ENCODE results near the gene HIVEP2. TPM values are rescaled to one million over a fixed set of nuclear protein-coding genes. Genes with fewer than 3 reads are reported as not detected.

The HIVEP2 gene
- total RNA-seq, 1 donor from 2014 or later = 24.6 TPM

- Histone ChIP-seq H3K4me3 (ENCODE audit: low read depth, low read length) (no peak overlapping the region), H3K27me3 (ENCODE audit: control insufficient read depth, insufficient read depth, low read length) (no peaks in the 10 kb centered on the region), H3K36me3 (ENCODE audit: control insufficient read depth, insufficient read depth, low read length) (peaks cover 3% of the 10 kb centered on the region)
- TF ChIP-seq CTCF (IDR thresholded peaks at IDR 0.05; ENCODE audit: insufficient read depth, low read length, poor library complexity, severe bottlenecking) = no peak
- no peak for DNase-seq (ENCODE audit: low read depth)
Measured at GRCh38 chr6:142760152-142760551, 184.8 kb downstream of the HIVEP2 start.

GRCh38 chr6:142758629-142759025, 186.3 kb downstream of the HIVEP2 start:
- H3K36me3 ChIP-seq (ENCODE audit: control insufficient read depth, insufficient read depth, low read length) = peaks cover 3% of the 10 kb centered on the region
- no peak for TF ChIP-seq CTCF (IDR thresholded peaks at IDR 0.05; ENCODE audit: insufficient read depth, low read length, poor library complexity, severe bottlenecking)

GRCh38 chr6:142757852-142758628, 186.9 kb downstream of the HIVEP2 start:
- TF ChIP-seq CTCF (IDR thresholded peaks at IDR 0.05; ENCODE audit: insufficient read depth, low read length, poor library complexity, severe bottlenecking) = no peak
- H3K36me3 ChIP-seq (ENCODE audit: control insufficient read depth, insufficient read depth, low read length) = peaks cover 3% of the 10 kb centered on the region
- H3K27me3 ChIP-seq (ENCODE audit: control insufficient read depth, insufficient read depth, low read length) = no peaks in the 10 kb centered on the region
- DNase-seq (ENCODE audit: low read depth) = no peak
- H3K4me3 ChIP-seq (ENCODE audit: low read depth, low read length) = no peak overlapping the region

More at GRCh38 chr6:142758629-142759025, 186.3 kb downstream of the HIVEP2 start:
- Histone ChIP-seq H3K27me3 (ENCODE audit: control insufficient read depth, insufficient read depth, low read length) (no peaks in the 10 kb centered on the region), H3K4me3 (ENCODE audit: low read depth, low read length) (no peak overlapping the region)
- DNase-seq (ENCODE audit: low read depth) = no peak

- peak; percentile 21 for TF ChIP-seq CTCF (IDR thresholded peaks at IDR 0.05; ENCODE audit: insufficient read depth, low read length, poor library complexity, severe bottlenecking)
- H3K27me3 ChIP-seq (ENCODE audit: control insufficient read depth, insufficient read depth, low read length) = no peaks in the 10 kb centered on the region
- peak; percentile 58 for DNase-seq (ENCODE audit: low read depth)
- no peak overlapping the region for H3K4me3 ChIP-seq (ENCODE audit: low read depth, low read length)
- peaks cover 3% of the 10 kb centered on the region for H3K36me3 ChIP-seq (ENCODE audit: control insufficient read depth, insufficient read depth, low read length)
Measured at GRCh38 chr6:142756215-142756630, 188.8 kb downstream of the HIVEP2 start.

- Histone ChIP-seq H3K4me3 (ENCODE audit: low read depth, low read length) (no peak overlapping the region), H3K36me3 (ENCODE audit: control insufficient read depth, insufficient read depth, low read length) (peaks cover under 1% of the 10 kb centered on the region), H3K27me3 (ENCODE audit: control insufficient read depth, insufficient read depth, low read length) (no peaks in the 10 kb centered on the region)
- DNase-seq (ENCODE audit: low read depth) = no peak
- TF ChIP-seq CTCF (IDR thresholded peaks at IDR 0.05; ENCODE audit: insufficient read depth, low read length, poor library complexity, severe bottlenecking) = no peak
Measured at GRCh38 chr6:142753196-142753595, 191.8 kb downstream of the HIVEP2 start.

- H3K4me3 ChIP-seq (ENCODE audit: low read depth, low read length) = no peak overlapping the region
- no peak for TF ChIP-seq CTCF (IDR thresholded peaks at IDR 0.05; ENCODE audit: insufficient read depth, low read length, poor library complexity, severe bottlenecking)
- no peaks in the 10 kb centered on the region for H3K36me3 ChIP-seq (ENCODE audit: control insufficient read depth, insufficient read depth, low read length)
- DNase-seq (ENCODE audit: low read depth) = no peak
- H3K27me3 ChIP-seq (ENCODE audit: control insufficient read depth, insufficient read depth, low read length) = no peaks in the 10 kb centered on the region
Measured at GRCh38 chr6:142752348-142752747, 192.6 kb downstream of the HIVEP2 start.
